HG02588 (cell line): ENCODE measurements around the gene ADAMTSL1.

Experiments used
- ATAC-seq: cut with Tn5 transposase; IDR thresholded peaks from one replicate; pipeline ENCODE4 v1.9.1; 2021; ENCODE audit warnings: mild to moderate bottlenecking, moderate library complexity; ENCODE audit not compliant: unreplicated experiment

The ADAMTSL1 gene

DNA sequence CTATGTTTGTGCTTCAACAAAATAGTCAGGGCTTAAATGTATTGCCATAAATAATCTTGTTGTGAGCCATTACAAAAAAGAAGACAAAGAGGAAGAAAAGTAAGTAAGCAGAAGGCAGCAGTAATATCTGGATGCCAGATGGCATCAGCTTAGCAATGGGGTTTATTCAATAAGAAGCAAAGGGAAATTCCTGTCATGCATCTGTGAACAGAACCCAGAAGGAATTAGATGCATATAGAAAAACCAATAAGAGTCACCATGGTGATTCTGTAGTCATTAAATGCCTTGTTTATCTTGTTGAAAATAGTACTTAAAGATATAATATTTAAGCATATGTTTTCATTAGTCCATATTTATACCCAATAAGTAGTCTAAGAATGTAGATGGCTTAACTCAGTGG is 216.0 kb downstream of the ADAMTSL1 start:
- no peak for ATAC-seq

DNA sequence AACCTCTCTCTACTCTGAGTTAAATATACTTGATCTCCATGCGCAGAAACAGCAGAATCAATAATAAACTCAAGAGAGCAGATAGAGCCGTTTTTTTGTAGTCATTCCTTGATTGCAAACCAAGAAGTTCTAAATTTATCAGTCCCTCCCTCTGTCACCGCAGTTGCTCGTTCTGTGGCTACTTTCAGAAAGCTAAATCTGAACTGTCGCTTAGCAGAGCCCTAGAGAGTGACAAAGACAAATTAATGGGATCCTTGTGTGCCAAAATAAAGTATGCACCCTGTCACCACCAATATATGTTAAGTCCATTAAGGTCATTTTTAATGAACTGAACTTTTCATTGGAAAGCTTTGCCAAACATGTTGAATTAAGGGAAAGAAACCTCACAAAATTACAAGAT is 218.3 kb downstream of the ADAMTSL1 start:
- ATAC-seq: peak; percentile 36

DNA sequence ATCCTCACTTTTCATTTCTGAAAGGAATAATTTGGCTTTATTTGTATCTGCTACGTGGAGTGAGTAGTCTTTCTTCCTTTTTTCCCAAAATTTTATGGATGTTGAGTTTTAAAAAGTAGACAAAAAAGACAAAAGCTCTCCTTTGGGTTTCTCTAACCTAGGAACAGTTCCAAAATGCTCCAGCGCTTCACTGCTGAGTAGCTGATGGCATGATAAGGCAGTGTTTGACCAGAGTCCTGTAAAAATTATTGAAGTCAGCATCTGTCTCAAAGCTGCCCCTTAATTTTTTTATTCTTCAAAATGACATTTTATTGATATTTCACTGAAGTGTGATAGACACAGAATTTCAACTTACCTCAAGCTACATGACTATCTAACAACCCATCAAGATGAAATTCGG is 219.0 kb downstream of the ADAMTSL1 start:
- no peak for ATAC-seq

DNA sequence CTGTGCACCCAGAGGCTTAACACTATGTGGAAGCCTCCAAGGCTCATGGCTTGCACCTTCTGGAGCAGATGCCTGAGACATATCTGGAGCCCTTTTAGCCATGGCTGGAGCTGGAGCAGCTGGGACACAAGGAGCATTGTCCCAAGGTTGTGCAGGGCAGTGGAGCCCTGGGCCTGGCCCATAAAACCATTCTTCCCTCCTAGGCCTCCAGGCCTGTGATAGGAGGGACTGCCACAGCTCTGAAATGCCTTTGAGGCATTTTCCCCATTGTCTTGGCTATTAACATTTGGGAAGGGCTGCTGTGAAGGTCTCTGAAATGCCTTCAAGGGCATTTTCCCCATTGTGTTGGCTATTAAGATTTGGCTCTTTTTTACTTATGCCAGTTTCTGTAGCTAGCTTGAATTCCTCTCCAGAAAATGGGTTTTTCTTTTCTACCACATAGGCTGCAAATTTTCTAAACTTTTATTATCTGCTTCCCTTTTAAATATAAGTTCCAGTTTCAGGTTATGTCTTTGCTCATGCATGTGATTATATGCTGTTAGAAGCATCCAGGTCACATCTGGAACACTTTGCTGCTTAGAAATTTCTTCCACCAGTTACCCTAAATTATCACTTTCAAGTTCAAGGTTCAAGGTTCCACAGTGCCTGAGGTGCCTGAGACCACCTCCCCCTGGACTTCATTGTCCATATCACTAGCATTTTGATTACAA is 221.2 kb downstream of the ADAMTSL1 start:
- ATAC-seq: no peak

DNA sequence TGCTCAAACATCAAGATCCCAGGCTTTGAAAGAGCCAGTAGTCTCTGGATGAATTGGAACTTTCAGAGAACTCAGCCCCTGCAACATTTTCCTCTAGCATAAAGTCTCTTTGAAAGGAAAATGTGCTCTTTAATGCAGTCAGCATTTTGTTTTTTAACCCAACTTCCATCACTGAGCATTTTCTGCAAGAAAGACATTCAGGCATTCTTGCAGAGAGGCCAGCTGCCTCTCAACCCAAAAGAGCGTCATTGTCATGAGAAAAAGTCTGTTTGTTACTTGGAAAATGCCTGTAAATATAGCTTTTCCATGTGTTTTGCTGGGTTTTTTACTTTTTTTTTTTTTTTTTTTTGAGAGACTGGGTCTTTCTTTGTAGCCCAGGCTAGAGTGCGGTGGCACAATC is 225.0 kb downstream of the ADAMTSL1 start:
- no peak for ATAC-seq

DNA sequence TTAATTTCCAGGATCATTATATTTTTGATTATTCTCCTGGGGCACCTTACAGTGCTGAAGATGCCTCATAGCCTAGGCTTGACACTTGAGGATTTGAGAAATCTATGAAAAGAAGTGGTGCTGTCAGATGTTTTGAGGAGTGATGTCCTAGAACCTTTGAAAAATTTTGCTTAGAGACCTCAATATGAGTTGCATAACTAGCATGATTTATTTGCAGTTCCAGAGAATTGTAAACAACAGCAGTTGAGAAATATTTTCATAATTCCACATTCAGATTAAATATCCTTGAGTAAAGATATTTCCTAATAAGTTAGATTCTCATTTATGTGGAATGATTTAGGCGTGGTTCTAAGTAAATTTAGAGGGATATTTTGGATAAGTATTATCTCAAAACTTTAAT is 225.8 kb downstream of the ADAMTSL1 start:
- ATAC-seq: no peak

DNA sequence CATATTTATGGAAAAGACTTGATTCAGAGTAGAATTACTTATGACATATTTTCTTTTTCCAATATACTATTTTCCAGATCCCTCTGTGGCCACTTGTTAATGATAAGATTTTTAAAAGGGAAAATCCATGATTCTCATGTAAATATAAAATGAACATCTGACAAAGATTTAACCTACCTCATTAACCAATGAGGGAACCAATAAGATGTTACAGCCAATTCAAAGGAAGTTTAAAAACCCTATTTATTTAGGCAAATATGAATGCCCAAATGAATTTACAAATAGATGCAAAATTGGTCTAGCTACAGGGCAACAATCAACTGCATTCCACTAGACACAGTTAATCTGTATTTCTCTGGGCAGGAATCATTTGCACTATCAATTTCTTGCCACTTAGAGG is 226.8 kb downstream of the ADAMTSL1 start:
- ATAC-seq: no peak

DNA sequence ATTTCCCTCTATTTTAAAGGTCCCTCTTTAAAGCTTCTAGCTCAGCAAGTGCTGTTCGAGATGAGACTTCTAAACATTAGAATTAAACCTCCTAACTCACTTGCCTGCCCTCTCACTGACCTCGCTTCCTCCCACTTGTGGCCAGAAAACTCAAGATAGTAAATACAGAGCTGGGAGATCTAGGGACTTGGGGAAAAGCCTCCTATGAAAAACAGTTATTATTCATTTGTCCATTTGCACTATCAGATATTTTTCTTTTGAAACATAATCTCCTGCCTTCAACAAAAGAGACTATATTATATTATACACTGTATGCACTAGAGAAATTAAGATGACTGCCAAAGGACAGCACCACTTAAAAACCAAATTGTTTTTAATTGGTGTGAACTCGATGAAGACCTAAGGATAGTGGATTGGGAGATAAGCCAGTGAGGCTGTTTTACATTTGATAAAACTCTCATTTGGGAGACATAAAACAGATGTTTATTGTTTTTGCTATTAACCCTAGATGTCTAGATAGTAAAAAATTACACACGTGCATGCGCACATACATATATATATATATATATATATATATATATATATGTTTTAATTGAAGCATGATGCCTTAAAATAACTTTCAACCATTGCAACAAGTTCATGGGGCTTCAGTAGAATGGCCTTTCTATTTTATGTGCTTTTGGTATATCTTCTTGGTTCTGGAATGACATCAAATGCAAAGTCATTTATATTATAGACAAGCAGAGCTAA is 229.4 kb downstream of the ADAMTSL1 start:
- no peak for ATAC-seq

DNA sequence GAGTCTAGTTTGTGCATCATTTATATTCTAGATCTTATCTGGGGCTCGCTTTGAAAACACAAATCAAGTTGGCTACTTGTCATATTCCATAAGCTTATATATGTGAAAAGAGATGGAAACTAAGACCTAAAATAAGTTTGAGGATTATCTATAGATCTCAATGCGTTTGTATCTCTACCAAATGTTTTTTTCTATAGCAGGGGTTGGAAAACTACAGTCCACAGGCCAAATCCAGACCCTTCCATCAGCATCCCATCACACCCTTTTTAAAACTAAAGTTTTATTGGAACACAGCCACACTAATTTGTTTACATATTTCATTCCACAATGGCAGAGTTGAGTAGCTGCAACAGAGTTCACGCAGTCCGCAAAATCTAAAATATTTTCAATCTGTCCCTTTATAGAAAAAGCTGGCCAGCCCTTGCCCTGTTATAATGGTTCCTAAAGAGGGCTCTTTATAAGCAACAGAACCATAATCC is 230.0 kb downstream of the ADAMTSL1 start:
- no peak for ATAC-seq

DNA sequence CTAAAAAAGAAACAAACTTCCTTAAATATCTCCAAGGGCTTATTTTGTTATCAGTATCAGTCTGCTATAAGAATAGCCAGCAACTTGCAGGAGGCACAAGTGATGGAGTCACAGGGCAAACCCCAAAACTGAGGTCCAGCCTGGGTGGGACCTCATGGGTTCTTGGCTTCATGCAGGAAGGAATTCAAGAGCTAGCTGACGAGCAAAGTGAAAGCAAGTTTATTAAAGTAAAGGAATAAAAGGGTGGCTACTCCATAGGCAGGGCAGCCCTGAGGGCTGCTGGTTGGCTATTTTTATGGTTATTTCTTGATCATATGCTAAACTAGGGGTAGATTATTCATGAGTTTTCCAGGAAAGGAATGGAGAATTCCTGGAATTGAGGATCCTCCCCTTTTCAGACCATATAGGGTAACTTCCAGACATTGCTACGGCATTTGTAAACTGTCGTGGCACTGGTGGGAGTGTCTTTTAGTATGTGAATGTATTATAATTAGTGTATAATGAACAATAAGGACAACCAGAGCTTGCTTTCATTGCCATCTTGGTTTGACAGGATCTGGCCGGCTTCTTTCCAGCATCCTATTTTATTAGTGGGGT is 231.9 kb downstream of the ADAMTSL1 start:
- no peak for ATAC-seq

DNA sequence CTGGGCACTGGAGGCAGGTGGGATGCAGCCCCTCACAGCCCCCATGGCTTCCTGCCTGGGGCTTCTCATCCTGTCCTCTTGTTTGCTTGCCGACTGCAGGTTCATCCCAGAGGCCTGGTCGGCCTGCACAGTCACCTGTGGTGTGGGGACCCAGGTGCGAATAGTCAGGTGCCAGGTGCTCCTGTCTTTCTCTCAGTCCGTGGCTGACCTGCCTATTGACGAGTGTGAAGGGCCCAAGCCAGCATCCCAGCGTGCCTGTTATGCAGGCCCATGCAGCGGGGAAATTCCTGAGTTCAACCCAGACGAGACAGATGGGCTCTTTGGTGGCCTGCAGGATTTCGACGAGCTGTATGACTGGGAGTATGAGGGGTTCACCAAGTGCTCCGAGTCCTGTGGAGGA is 232.7 kb downstream of the ADAMTSL1 start:
- ATAC-seq: no peak

DNA sequence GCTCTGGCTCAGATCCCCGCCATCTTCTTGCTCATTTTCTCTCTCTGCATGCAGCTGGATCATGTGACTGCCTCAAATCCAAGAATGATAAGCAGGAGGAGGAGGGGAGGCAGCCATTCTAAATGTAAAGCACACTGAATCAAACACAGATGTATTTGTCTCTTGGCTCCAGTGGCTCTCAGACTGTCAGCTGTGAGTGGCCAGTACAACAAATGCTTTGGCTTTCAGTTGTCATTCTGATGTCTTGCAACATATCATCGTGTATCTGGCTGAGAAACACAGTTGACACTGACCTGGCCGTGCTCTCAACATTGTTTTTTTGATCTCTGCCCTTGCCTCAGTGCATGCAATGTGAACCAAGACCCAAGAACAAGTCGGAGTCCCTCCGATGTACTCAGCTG is 233.1 kb downstream of the ADAMTSL1 start:
- ATAC-seq: no peak

DNA sequence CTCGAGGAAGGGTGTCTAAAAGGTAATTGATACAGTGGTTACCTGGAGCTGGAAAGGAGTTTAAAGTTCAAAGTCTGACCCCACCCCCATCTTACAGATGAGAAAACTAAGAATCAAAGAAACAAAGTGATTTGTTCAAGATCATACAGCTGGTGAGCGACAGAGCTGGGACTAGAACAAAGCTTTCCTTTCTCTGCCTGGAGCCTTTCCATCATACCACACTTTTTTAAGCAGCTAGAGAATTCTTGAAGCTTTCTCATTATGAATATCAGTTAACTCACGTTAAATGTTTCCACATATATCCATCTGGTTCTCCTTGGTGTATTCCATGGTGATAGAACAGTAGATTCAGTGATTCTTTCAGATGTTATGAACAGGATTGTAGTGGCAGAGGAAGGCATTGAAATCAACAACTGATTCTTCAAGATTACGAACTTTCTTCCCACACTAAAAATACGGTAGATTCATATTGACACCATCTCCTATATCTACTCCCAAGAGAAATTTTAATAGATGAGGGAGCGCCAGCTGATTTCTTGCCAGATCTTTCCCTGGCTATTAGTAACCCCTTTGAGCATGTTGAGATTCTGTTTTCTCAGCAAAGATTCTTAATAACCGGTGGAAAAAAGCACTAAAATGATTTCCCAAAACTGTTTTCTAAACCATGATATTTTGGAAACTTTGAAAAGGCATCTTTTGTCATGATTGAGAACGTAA is 233.7 kb downstream of the ADAMTSL1 start:
- ATAC-seq: no peak

DNA sequence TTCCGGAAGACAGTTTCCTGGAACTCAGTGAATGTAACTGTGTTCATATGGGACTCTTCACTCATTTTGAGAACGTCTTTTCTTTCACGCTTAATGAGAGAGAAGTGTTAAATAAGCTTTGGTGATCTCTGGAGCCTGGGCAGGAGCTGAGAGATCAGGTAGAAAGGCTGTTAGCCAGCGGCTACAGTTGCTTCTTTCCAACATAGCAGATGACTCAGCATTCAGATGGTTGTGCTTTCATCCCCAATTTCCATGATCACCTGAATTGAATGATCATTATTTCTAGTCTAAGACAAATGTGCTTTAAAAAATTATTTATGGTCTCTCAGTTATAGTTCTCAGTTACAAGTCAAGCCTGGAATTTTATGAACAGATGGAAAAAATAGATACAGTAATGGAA is 234.5 kb downstream of the ADAMTSL1 start:
- no peak for ATAC-seq

DNA sequence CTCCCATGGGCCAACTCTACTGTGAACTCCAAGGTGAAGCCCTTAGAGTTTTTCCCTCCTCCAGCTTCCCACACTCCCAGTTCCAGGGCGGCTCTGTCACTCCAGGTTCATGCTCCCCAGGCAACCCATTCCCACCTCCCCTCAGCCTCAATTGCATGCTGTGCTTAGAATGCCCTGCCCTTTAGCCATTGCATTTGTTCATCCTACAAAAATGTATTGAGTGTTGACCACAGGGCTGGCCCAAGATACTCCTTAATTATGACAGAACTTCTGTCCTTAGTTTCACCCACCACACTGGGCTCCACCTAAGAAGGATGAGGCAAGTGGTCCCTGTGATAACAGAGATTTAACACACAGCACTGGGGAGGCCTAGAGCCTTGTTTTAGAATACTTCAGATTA is 236.1 kb downstream of the ADAMTSL1 start:
- no peak for ATAC-seq

DNA sequence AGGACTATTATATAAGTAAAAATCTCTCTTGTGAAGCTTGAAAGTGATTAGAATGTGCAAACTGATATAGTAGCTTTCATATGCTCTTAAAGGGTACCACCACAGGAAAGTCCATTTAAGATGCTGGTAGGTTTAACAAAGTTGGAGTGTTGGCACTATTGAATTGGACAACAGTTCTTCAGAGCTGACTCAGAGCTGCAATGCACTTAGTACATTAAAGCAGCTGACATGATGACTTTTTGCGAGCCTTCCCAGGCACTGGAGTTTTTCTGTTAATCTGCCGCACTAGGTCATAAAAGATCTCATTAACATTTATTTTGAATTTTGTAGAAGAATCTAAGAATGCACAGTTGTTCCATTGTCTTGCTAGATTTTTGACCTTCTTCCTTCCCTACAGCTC is 243.8 kb downstream of the ADAMTSL1 start:
- no peak for ATAC-seq

DNA sequence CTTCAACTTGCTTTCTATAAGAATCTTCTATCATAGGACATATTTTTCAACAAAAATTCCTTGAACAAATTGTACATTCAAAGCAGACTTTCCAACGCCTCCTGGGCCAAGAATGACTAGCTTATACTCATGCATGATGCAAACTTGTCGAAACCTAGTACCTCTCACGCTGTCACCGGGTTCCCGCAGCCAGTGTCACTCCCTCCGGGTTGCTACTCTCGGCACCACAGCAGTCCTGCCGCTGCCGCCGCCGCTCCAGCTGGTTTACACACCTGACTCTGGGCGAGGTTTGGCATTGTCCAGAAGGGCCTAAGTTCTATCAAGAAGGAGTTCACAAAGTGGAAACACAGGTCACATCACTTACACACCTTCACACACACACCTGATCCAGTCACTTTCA is 244.4 kb downstream of the ADAMTSL1 start:
- ATAC-seq: no peak

DNA sequence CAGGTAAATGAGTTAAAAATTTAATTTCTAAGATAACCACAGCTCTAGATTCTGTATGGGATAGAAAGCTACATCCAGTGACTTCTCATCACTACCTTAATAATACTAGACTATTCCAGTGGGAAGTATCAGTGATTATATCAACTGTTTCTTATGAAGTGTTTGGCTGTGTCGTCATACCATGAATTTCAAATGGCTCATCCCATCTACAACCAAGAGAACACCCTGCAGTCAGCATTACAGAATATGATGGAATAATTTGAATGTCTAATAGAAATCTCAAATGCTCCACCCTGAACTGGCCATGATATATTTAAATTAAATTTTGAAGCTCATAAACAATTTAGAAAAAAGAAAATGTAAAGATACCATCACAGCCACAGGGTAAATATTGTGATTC is 245.0 kb downstream of the ADAMTSL1 start:
- ATAC-seq: no peak

DNA sequence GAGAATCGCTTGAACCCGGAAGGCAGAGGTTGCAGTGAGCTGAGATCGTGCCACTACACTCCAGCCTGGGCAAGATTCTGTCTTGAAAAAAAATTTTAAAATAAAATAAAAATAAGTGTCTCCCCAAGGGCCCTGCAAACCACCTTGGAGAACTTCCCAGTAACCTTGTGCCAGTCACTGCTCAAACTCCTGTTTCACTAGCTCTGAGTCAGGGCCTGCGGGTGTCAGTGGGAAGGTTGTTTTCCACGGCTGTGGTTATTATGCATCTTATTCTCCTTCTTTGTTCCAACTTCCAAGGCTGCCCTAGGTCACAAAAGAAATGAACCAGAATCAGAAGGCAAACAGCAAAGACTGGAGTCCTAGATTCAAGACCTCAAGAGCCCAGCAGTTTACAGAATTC is 246.7 kb downstream of the ADAMTSL1 start:
- no peak for ATAC-seq

DNA sequence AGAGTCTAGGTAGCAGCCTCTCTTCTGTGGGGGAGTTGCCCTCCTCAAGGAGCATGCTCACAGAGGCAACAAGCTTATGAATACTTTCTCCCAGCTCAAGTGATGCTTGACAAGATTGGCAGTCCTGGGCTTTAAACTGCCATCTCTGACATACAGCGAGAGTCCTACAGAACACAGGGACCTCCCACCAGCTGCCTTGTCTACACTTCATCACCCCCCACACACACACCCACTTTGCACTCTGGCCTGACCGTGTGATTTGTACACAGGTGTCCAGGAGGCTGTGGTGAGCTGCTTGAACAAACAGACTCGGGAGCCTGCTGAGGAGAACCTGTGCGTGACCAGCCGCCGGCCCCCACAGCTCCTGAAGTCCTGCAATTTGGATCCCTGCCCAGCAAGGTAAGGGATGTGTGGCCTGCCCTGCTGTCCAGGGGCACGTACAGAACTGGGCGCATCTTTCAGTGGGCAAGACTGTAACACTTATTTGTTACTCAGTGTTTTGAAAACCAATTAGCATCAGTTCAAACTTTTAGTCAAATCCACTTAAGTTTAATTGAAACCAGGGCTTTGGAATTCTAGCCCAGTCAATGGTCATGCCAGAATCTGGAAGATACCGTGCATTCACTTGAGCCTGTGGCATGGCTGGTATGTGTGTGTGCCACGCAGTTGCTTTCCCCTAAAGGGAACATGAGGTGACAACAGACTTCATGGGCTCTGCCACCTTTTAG is 247.5 kb downstream of the ADAMTSL1 start:
- ATAC-seq: no peak

DNA sequence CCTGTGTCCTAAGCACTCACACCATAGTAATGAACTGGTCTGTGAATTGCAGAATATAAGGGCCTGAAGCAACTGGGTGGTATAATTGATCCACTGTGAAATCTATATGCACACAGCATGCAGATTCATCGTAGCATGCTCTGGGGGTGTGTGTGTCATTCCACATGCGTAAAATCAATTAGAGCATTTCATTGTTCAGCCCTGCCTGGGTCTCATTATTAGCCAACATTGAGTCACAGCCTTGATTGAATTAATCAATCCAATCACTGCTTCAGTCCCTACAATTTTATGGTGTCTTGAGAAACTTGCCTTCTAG is 248.0 kb downstream of the ADAMTSL1 start:
- no peak for ATAC-seq
